ENCODE results near the gene CYB561A3. TPM values are rescaled to one million over a fixed set of nuclear protein-coding genes. Genes with fewer than 3 reads are reported as not detected.

The CYB561A3 gene
- total RNA-seq, 1 donor, result 151 TPM

DNA sequence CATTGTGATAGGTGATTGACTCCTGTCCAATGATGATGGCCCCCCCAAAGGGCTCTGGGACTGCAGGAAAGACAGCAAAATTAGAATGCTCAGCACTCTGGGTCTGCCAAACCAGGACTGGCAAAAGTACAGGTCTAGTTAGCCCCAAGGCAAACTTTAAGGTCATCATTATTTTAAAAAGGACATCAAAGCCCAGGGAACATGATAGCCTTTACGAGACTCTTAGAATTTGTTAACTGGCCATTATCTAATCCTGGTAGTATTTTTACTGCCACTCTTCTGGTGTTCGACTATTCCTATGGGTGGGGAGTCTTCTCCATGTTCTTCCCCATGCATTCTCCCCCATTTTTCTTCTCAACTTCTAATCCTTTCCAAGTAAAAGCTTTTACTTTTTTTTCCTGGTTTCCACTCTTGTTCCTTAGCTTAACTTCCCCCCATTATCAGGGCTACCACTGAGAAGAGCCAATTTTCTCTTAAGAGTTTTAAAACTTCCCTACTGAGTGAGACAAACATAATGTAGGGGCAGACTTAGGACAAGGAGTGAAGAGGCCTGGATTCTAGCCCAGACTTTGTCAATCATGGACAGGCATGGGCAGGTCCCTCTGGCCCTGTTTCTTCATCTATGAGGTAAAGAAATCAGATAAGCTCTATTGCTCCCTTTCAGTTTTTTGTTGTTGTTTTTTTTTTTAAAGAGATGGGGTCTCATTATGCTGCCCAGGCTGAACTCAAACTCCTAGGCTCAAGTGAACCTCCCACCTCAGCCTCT is 35.9 kb downstream of the CYB561A3 start:
- Histone ChIP-seq H3K4me2 (ENCODE audit: insufficient read depth, low read length) (no peak overlapping the region), H3K36me3 (ENCODE audit: insufficient read depth, low read length) (peaks cover 87% of the 10 kb centered on the region), H3K27me3 (ENCODE audit: insufficient read depth, low read length) (no peaks in the 10 kb centered on the region), H3K4me1 (ENCODE audit: insufficient read depth, low read length) (peaks cover 11% of the 10 kb centered on the region), H3K9me3 (ENCODE audit: low read depth, low read length) (no peaks in the 10 kb centered on the region), H3K79me2 (ENCODE audit: insufficient read depth, low read length) (peaks cover 65% of the 10 kb centered on the region), H3K27ac (ENCODE audit: low read depth, low read length) (no peak overlapping the region), H3K4me3 (ENCODE audit: insufficient read depth, low read length) (no peak overlapping the region), H2AFZ (ENCODE audit: low read length) (no peak overlapping the region), H4K20me1 (ENCODE audit: insufficient read depth, low read length) (peaks cover 41% of the 10 kb centered on the region)
- TF ChIP-seq, protein P1, sequence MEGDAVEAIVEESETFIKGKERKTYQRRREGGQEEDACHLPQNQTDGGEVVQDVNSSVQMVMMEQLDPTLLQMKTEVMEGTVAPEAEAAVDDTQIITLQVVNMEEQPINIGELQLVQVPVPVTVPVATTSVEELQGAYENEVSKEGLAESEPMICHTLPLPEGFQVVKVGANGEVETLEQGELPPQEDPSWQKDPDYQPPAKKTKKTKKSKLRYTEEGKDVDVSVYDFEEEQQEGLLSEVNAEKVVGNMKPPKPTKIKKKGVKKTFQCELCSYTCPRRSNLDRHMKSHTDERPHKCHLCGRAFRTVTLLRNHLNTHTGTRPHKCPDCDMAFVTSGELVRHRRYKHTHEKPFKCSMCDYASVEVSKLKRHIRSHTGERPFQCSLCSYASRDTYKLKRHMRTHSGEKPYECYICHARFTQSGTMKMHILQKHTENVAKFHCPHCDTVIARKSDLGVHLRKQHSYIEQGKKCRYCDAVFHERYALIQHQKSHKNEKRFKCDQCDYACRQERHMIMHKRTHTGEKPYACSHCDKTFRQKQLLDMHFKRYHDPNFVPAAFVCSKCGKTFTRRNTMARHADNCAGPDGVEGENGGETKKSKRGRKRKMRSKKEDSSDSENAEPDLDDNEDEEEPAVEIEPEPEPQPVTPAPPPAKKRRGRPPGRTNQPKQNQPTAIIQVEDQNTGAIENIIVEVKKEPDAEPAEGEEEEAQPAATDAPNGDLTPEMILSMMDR (IDR thresholded peaks at IDR 0.05; ENCODE audit: extremely low read depth, low read depth, low read length), result no peak
- peak; percentile 15 for DNase-seq (ENCODE audit: insufficient read length, low spot score, missing footprints)

DNA sequence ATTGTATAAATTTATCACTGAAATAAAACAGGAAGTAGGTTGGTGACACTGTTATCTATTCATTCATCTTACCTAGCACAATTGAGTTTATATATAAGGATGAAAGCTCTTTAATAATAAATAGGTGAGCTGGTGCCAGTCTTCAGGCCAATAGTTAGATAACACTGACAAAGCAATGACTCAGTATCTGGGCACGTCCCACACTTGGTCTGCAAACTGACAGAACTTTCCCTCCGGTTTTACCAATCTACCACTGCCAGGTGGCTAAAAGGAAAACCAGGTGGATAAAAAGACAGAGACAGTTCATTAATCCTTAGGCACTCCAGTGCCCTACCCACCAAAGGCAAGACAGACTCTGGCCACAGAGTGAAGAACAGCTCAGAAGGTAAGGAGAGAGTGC is 46.4 kb downstream of the CYB561A3 start:
- TF ChIP-seq, protein P1 (IDR thresholded peaks at IDR 0.05; ENCODE audit: extremely low read depth, low read depth, low read length), result no peak
- Histone ChIP-seq H3K27me3 (ENCODE audit: insufficient read depth, low read length) (no peaks in the 10 kb centered on the region), H3K27ac (ENCODE audit: low read depth, low read length) (no peak overlapping the region), H4K20me1 (ENCODE audit: insufficient read depth, low read length) (peaks cover 18% of the 10 kb centered on the region), H3K4me2 (ENCODE audit: insufficient read depth, low read length) (no peak overlapping the region), H3K4me3 (ENCODE audit: insufficient read depth, low read length) (no peak overlapping the region), H3K9me3 (ENCODE audit: low read depth, low read length) (no peaks in the 10 kb centered on the region), H3K36me3 (ENCODE audit: insufficient read depth, low read length) (peaks cover 91% of the 10 kb centered on the region), H2AFZ (ENCODE audit: low read length) (no peak overlapping the region), H3K79me2 (ENCODE audit: insufficient read depth, low read length) (peaks cover 3% of the 10 kb centered on the region), H3K4me1 (ENCODE audit: insufficient read depth, low read length) (peaks cover 3% of the 10 kb centered on the region)
- no peak for DNase-seq (ENCODE audit: insufficient read length, low spot score, missing footprints)

DNA sequence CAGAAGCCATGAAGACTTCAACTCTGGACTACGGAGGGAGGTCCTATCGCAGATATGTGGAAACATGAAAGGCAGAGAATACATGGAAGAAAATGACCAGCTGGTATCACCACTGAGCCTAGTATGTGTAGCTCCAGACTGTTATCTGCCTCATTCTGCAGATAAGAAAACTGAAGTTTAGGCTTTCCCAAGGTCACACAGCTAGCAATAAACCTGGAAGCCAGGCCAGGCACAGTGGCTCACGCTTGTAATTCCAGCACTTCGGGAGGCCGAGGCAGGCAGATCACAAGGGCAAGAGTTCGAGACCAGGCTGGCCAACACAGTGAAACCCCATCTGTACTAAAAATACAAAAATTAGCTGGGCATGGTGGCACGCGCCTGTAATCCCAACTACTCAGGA is 50.9 kb downstream of the CYB561A3 start:
- no peak overlapping the region for H3K4me3 ChIP-seq (ENCODE audit: insufficient read depth, low read length)
- H3K4me2 ChIP-seq (ENCODE audit: insufficient read depth, low read length), result no peak overlapping the region
- no peak overlapping the region for H3K27ac ChIP-seq (ENCODE audit: low read depth, low read length)
- H2AFZ ChIP-seq (ENCODE audit: low read length), result no peak overlapping the region
- no peak for DNase-seq (ENCODE audit: insufficient read length, low spot score, missing footprints)
- H3K79me2 ChIP-seq (ENCODE audit: insufficient read depth, low read length), result peaks cover 3% of the 10 kb centered on the region
- H3K9me3 ChIP-seq (ENCODE audit: low read depth, low read length), result no peaks in the 10 kb centered on the region
- H3K27me3 ChIP-seq (ENCODE audit: insufficient read depth, low read length), result no peaks in the 10 kb centered on the region
- TF ChIP-seq, protein P1 (IDR thresholded peaks at IDR 0.05; ENCODE audit: extremely low read depth, low read depth, low read length), result no peak
- peaks cover 3% of the 10 kb centered on the region for H3K4me1 ChIP-seq (ENCODE audit: insufficient read depth, low read length)
- peaks cover 50% of the 10 kb centered on the region for H4K20me1 ChIP-seq (ENCODE audit: insufficient read depth, low read length)
- peaks cover 98% of the 10 kb centered on the region for H3K36me3 ChIP-seq (ENCODE audit: insufficient read depth, low read length)

DNA sequence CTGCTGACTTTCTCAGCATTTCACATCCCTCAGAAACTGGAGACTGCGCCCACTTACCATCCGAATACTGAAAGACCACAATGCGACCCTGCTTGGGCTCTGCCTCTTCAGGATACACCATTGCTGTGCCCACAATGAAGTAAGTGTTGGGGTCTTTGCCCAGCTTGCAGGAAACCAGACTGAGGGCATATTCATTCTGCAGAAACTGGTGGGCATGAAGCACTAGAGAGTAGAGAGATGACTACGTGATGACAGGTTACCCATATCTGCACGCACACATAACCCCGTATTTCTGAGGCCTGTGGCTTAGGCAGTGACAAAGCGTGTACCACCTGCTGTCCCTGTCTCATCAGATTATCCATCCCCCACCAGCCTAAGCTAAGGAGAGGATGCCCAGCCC is 51.9 kb downstream of the CYB561A3 start:
- no peak overlapping the region for H2AFZ ChIP-seq (ENCODE audit: low read length)
- no peak overlapping the region for H3K27ac ChIP-seq (ENCODE audit: low read depth, low read length)
- H3K4me2 ChIP-seq (ENCODE audit: insufficient read depth, low read length), result no peak overlapping the region
- peaks cover 53% of the 10 kb centered on the region for H4K20me1 ChIP-seq (ENCODE audit: insufficient read depth, low read length)
- H3K4me3 ChIP-seq (ENCODE audit: insufficient read depth, low read length), result no peak overlapping the region
- no peak for DNase-seq (ENCODE audit: insufficient read length, low spot score, missing footprints)
- no peaks in the 10 kb centered on the region for H3K27me3 ChIP-seq (ENCODE audit: insufficient read depth, low read length)
- H3K79me2 ChIP-seq (ENCODE audit: insufficient read depth, low read length), result peaks cover 3% of the 10 kb centered on the region
- no peaks in the 10 kb centered on the region for H3K9me3 ChIP-seq (ENCODE audit: low read depth, low read length)
- H3K4me1 ChIP-seq (ENCODE audit: insufficient read depth, low read length), result no peaks in the 10 kb centered on the region
- TF ChIP-seq, protein P1 (IDR thresholded peaks at IDR 0.05; ENCODE audit: extremely low read depth, low read depth, low read length), result no peak
- H3K36me3 ChIP-seq (ENCODE audit: insufficient read depth, low read length), result peaks cover 95% of the 10 kb centered on the region

All from osteoblast (primary cell).